HEK293 (cell line): ENCODE data around the gene CLCN2.

Experiments used
- CTCF ChIA-PET: fragments of 350-600 bp; formaldehyde crosslinking; extraction: SDS; loops from one replicate; lab custom pipeline; 2021; ENCODE audit warnings: antibody characterized with exemption; lab: Yijun Ruan, JAX
- POLR2A ChIA-PET: fragments of 300-600 bp; formaldehyde crosslinking; extraction: SDS; loops from one replicate; lab custom pipeline; 2020; ENCODE audit warnings: antibody characterized with exemption, inconsistent platforms; lab: Yijun Ruan, JAX
- H3K27ac ChIP-seq: fragments of 200-500 bp; sonication (Bioruptor generic); 2 replicates; pipeline ENCODE4 v1.5.1; 2014; ENCODE audit warnings: low read depth, low read length, control low read depth, inconsistent platforms; ENCODE audit errors: extremely low read depth
- H3K36me3 ChIP-seq, 2 experiments: fragments of 200-500 bp in 1 of 2; sonication (Bioruptor generic) in 1 of 2; 1 replicate in 1 of 2; 2 replicates in 1 of 2; pipeline ENCODE4 v1.5.1; 2014 to 2017; ENCODE audit warnings: inconsistent platforms in 2 of 2, low read length in 2 of 2; ENCODE audit not compliant: control insufficient read depth in 2 of 2, insufficient read depth in 1 of 2
- H3K4me1 ChIP-seq: fragments of 200-500 bp; sonication (Bioruptor generic); 2 replicates; pipeline ENCODE4 v1.5.1; 2014; ENCODE audit warnings: mild to moderate bottlenecking, low read length, inconsistent platforms; ENCODE audit not compliant: control insufficient read depth, insufficient read depth
- H3K4me3 ChIP-seq: 2 replicates; pipeline ENCODE4 v1.5.1; 2011; ENCODE audit warnings: low read depth, mild to moderate bottlenecking, control low read depth, low read length, moderate library complexity
- H3K9me3 ChIP-seq: fragments of 200-500 bp; sonication (Bioruptor generic); 2 replicates; pipeline ENCODE4 v1.5.1; 2014; ENCODE audit warnings: low read depth, low read length, inconsistent platforms; ENCODE audit not compliant: control insufficient read depth, insufficient read depth
- EGR2 ChIP-seq: fragments of 450-650 bp; formaldehyde crosslinking; IDR thresholded peaks from 2 replicates; pipeline ENCODE4 v1.5.1; 2016; ENCODE audit warnings: low read depth, missing biosample characterization, missing genetic modification characterization
- GFI1B ChIP-seq: fragments of 450-650 bp; formaldehyde crosslinking; IDR thresholded peaks from 2 replicates; pipeline ENCODE4 v1.5.1; 2016; ENCODE audit warnings: missing biosample characterization, missing genetic modification characterization
- GLIS2 ChIP-seq: fragments of 450-650 bp; formaldehyde crosslinking; IDR thresholded peaks from 2 replicates; pipeline ENCODE4 v1.5.1; 2016; ENCODE audit warnings: missing biosample characterization, missing genetic modification characterization
- IKZF3 ChIP-seq: fragments of 450-650 bp; IDR thresholded peaks from 2 replicates; pipeline ENCODE4 v1.5.0; 2018; ENCODE audit warnings: missing biosample characterization, mild to moderate bottlenecking, missing genetic modification characterization, moderate library complexity
- MYNN ChIP-seq: fragments of 450-650 bp; formaldehyde crosslinking; IDR thresholded peaks from 2 replicates; pipeline ENCODE4 v1.5.1; 2016; ENCODE audit warnings: missing biosample characterization, missing genetic modification characterization, borderline replicate concordance
- OSR2 ChIP-seq: fragments of 450-650 bp; formaldehyde crosslinking; IDR thresholded peaks from 2 replicates; pipeline ENCODE4 v1.5.1; 2016; ENCODE audit warnings: missing biosample characterization, missing genetic modification characterization
- SCRT2 ChIP-seq: fragments of 450-650 bp; formaldehyde crosslinking; IDR thresholded peaks from 2 replicates; pipeline ENCODE4 v1.5.1; 2016; ENCODE audit warnings: missing biosample characterization, missing genetic modification characterization
- ZBTB49 ChIP-seq: fragments of 450-650 bp; formaldehyde crosslinking; IDR thresholded peaks from 2 replicates; pipeline ENCODE4 v1.5.1; 2016; ENCODE audit warnings: missing biosample characterization, missing genetic modification characterization, low read depth
- ZFHX2 ChIP-seq: fragments of 450-650 bp; formaldehyde crosslinking; conservative IDR thresholded peaks from 2 replicates; pipeline ENCODE4 v1.5.1; 2016; ENCODE audit warnings: missing biosample characterization, missing genetic modification characterization
- ZIC2 ChIP-seq: fragments of 450-650 bp; formaldehyde crosslinking; IDR thresholded peaks from 2 replicates; pipeline ENCODE4 v1.5.1; 2016; ENCODE audit warnings: missing biosample characterization, missing genetic modification characterization
- ZNF214 ChIP-seq: fragments of 450-650 bp; formaldehyde crosslinking; IDR thresholded peaks from 2 replicates; pipeline ENCODE4 v1.5.1; 2017; ENCODE audit warnings: missing biosample characterization, mild to moderate bottlenecking, missing genetic modification characterization, borderline replicate concordance
- ZNF26 ChIP-seq: fragments of 450-650 bp; formaldehyde crosslinking; IDR thresholded peaks from 2 replicates; pipeline ENCODE4 v1.5.1; 2016; ENCODE audit warnings: missing biosample characterization, missing genetic modification characterization
- ZNF350 ChIP-seq: fragments of 450-650 bp; formaldehyde crosslinking; IDR thresholded peaks from 2 replicates; pipeline ENCODE4 v1.5.0; 2017; ENCODE audit warnings: missing biosample characterization, mild to moderate bottlenecking, missing genetic modification characterization
- ZNF391 ChIP-seq: fragments of 450-650 bp; formaldehyde crosslinking; IDR thresholded peaks from 2 replicates; pipeline ENCODE4 v1.5.1; 2016; ENCODE audit warnings: low read depth, missing biosample characterization, missing genetic modification characterization, borderline replicate concordance
- ZNF600 ChIP-seq: fragments of 450-650 bp; formaldehyde crosslinking; IDR thresholded peaks from 2 replicates; pipeline ENCODE4 v1.5.1; 2016; ENCODE audit warnings: missing biosample characterization, missing genetic modification characterization
- ZNF629 ChIP-seq: fragments of 450-650 bp; formaldehyde crosslinking; IDR thresholded peaks from 2 replicates; pipeline ENCODE4 v1.5.1; 2017; ENCODE audit warnings: missing biosample characterization, missing genetic modification characterization
- ZNF660 ChIP-seq: fragments of 450-650 bp; IDR thresholded peaks from 2 replicates; pipeline ENCODE4 v1.5.1; 2018; ENCODE audit warnings: missing biosample characterization, mild to moderate bottlenecking, missing genetic modification characterization
- ZNF704 ChIP-seq: fragments of 450-650 bp; formaldehyde crosslinking; IDR thresholded peaks from 2 replicates; pipeline ENCODE4 v1.5.1; 2016; ENCODE audit warnings: missing biosample characterization, missing genetic modification characterization
- ZNF777 ChIP-seq: fragments of 450-650 bp; formaldehyde crosslinking; IDR thresholded peaks from 2 replicates; pipeline ENCODE4 v1.5.1; 2017; ENCODE audit warnings: missing biosample characterization, missing genetic modification characterization, borderline replicate concordance
- ZXDB ChIP-seq: fragments of 450-650 bp; formaldehyde crosslinking; IDR thresholded peaks from 2 replicates; pipeline ENCODE4 v1.5.1; 2016; ENCODE audit warnings: missing biosample characterization, missing genetic modification characterization
- TF ChIP-seq, protein P1 (sequence below): fragments of 450-650 bp; formaldehyde crosslinking; optimal IDR thresholded peaks from 2 replicates; pipeline ENCODE3; 2016; ENCODE audit warnings: missing biosample characterization, mild to moderate bottlenecking, missing genetic modification characterization
- TF ChIP-seq, protein P2 (sequence below): sonication (generic); formaldehyde crosslinking; IDR thresholded peaks from 2 replicates; pipeline ENCODE4 v1.8.1; 2022; ENCODE audit warnings: mild to moderate bottlenecking, moderate library complexity, missing genetic modification reagents
- TF ChIP-seq, protein P3 (sequence below): fragments of 450-650 bp; formaldehyde crosslinking; IDR thresholded peaks from 2 replicates; pipeline ENCODE4 v1.5.1; 2016; ENCODE audit warnings: missing biosample characterization, missing genetic modification characterization, low read depth

The CLCN2 gene

DNA sequence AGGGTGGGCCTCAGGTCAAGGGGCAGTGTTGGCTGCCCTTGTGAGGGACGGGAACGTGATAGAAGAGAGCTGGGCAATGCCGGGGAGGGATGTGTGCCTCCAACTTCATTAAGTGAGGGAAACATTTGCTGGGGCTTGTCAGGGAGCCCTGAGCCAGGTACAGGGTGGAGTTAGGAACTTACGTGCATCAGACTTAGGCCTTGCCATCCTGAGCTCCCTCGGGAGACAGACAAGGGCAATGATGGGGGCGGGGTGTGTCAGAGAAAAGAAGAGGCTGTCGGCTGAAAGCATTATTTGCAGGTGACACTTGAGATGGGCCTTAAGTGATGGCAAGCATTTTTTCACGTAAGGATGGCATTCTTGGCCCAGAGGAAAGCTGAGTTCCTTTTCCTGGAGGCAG lies 22.4 kb downstream of the CLCN2 start (continued):
- TF ChIP-seq IKZF3 (tag by site-specific recombination) (no peak), ZNF26 (no peak), ZNF777 (tag by site-specific recombination) (no peak), ZNF600 (no peak), ZNF704 (tag by site-specific recombination) (no peak), ZNF214 (no peak), ZNF391 (tag by site-specific recombination) (no peak), ZNF350 (tag by site-specific recombination) (no peak)

GRCh38 chr3:184338511-184338945 lies 22.9 kb downstream of the CLCN2 start:
- Histone ChIP-seq H3K4me1 (no peaks in the 10 kb centered on the region), H3K4me3 (peak overlapping the region; percentile 11), H3K36me3 (peaks cover 0 to 55% of the 10 kb centered on the region in 2 experiments; a peak in 1 of 3 replicates), H3K9me3 (no peaks in the 10 kb centered on the region), H3K27ac (no peak overlapping the region)
- peak; percentile 85 for TF ChIP-seq SCRT2 (tag by site-specific recombination)
- no peak for TF ChIP-seq ZBTB49 (tag by site-specific recombination)
- TF ChIP-seq IKZF3 (tag by site-specific recombination), result peak; percentile 91
- peak; percentile 98 for TF ChIP-seq MYNN (tag by site-specific recombination)
- TF ChIP-seq, protein P1, sequence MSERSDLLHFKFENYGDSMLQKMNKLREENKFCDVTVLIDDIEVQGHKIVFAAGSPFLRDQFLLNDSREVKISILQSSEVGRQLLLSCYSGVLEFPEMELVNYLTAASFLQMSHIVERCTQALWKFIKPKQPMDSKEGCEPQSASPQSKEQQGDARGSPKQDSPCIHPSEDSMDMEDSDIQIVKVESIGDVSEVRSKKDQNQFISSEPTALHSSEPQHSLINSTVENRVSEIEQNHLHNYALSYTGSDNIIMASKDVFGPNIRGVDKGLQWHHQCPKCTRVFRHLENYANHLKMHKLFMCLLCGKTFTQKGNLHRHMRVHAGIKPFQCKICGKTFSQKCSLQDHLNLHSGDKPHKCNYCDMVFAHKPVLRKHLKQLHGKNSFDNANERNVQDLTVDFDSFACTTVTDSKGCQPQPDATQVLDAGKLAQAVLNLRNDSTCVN (tag by site-specific recombination), result peak; percentile 44
- TF ChIP-seq EGR2 (tag by site-specific recombination), result peak; percentile 73
- TF ChIP-seq ZFHX2, result peak; percentile 90
- peak; percentile 72 for TF ChIP-seq ZNF629 (tag by site-specific recombination)
- TF ChIP-seq OSR2 (tag by site-specific recombination), result no peak
- TF ChIP-seq, protein P2, sequence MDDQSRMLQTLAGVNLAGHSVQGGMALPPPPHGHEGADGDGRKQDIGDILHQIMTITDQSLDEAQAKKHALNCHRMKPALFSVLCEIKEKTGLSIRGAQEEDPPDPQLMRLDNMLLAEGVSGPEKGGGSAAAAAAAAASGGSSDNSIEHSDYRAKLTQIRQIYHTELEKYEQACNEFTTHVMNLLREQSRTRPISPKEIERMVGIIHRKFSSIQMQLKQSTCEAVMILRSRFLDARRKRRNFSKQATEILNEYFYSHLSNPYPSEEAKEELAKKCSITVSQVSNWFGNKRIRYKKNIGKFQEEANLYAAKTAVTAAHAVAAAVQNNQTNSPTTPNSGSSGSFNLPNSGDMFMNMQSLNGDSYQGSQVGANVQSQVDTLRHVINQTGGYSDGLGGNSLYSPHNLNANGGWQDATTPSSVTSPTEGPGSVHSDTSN (CRISPR knock-in tag), result no peak
- TF ChIP-seq GFI1B (tag by site-specific recombination), result no peak
- peak; percentile 36; the same call in 1 of the 2 replicates for TF ChIP-seq ZXDB (tag by site-specific recombination)
- TF ChIP-seq, protein P3, sequence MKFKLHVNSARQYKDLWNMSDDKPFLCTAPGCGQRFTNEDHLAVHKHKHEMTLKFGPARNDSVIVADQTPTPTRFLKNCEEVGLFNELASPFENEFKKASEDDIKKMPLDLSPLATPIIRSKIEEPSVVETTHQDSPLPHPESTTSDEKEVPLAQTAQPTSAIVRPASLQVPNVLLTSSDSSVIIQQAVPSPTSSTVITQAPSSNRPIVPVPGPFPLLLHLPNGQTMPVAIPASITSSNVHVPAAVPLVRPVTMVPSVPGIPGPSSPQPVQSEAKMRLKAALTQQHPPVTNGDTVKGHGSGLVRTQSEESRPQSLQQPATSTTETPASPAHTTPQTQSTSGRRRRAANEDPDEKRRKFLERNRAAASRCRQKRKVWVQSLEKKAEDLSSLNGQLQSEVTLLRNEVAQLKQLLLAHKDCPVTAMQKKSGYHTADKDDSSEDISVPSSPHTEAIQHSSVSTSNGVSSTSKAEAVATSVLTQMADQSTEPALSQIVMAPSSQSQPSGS (tag by site-specific recombination), result peak; percentile 83
- TF ChIP-seq GLIS2 (tag by site-specific recombination), result peak; percentile 70
- peak; percentile 56; the same call in 1 of the 2 replicates for TF ChIP-seq ZNF660 (tag by site-specific recombination)
- TF ChIP-seq ZIC2 (tag by site-specific recombination), result peak; percentile 21; the same call in 1 of the 2 replicates
- CTCF ChIA-PET, result interaction anchor here (0.8 to 2.2 kb wide), 2 partner anchors 17 to 33 kb away, joined by 3 to 6 read pairs; no protein-coding TSS in a partner anchor
- POLR2A ChIA-PET, result interaction anchor here (0.6 to 2.0 kb wide), 2 partner anchors 10 to 33 kb away, joined by 3 to 5 read pairs; no protein-coding TSS in a partner anchor
